Upper lobe of right lung (tissue), 1 donor: ENCODE results near the gene MICU1. TPM values are rescaled to one million over a fixed set of nuclear protein-coding genes. Genes with fewer than 3 reads are reported as not detected.

Source experiments
- ATAC-seq: fragments of 200-7000 bp; cut with Tn5 transposase; one replicate; pipeline ENCODE4 v1.9.1; 2020; ENCODE audit warnings: mild to moderate bottlenecking, moderate library complexity
- DNase-seq: peaks from one replicate; pipeline ENCODE4 v3.0.0-alpha.2; 2020
- H3K27ac ChIP-seq: fragments of 200-600 bp; one replicate; pipeline ENCODE4 v1.8.0; 2022
- H3K27me3 ChIP-seq: fragments of 200-600 bp; one replicate; pipeline ENCODE4 v1.8.0; 2022; ENCODE audit warnings: mild to moderate bottlenecking
- H3K36me3 ChIP-seq: fragments of 200-600 bp; one replicate; pipeline ENCODE4 v1.8.0; 2022
- H3K4me1 ChIP-seq: fragments of 200-600 bp; one replicate; pipeline ENCODE4 v1.8.0; 2022
- H3K4me3 ChIP-seq: fragments of 200-600 bp; one replicate; pipeline ENCODE4 v1.8.0; 2022; ENCODE audit warnings: mild to moderate bottlenecking
- H3K9me3 ChIP-seq: fragments of 200-600 bp; one replicate; pipeline ENCODE4 v1.8.0; 2022
- intact Hi-C: fragments of 100-400 bp; cut with DNase I; formaldehyde crosslinking; loops from one replicate; pipeline ENCODE4 v1.11.0; 2022
- total RNA-seq: library from RNA; stranded (reverse); fragmentation: NEBNext Ultra II Directional; extraction: Animal tissue kit (Norgen Biotek cat#: 25700); gene quantifications from one replicate; pipeline ENCODE4 v1.2.1, GENCODE V29; 2021
- TF ChIP-seq, protein P1 (sequence below): fragments of 200-600 bp; IDR thresholded peaks from one replicate; pipeline ENCODE4 v1.8.0; 2022; ENCODE audit warnings: antibody characterized with exemption
- donor health status: DM: no; HTN: yes; CAD: no; lungs with severe emphysema.

Gene MICU1
- total RNA-seq, 1 donor from 2014 or later, result 52.2 TPM

DNA sequence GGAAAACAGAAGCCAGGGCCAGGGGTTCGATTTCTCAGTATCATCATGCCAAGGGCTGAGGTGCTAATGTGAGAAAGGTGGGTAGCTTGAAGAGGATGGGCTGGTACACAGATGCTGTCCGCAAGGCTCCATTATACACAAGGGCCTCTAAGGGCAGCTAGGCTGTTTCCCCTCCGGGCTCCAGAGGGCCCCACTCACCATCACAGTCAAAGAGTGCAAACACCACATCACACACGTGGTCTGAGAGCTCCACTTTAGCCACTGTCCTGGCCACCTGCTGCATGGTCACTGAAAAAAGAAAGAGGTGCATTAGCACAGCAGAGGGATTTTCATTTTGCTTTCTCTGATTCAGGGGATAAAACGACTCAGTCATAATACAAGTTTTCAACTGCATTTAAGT lies 250.3 kb downstream of the MICU1 start:
- TF ChIP-seq, protein P1, sequence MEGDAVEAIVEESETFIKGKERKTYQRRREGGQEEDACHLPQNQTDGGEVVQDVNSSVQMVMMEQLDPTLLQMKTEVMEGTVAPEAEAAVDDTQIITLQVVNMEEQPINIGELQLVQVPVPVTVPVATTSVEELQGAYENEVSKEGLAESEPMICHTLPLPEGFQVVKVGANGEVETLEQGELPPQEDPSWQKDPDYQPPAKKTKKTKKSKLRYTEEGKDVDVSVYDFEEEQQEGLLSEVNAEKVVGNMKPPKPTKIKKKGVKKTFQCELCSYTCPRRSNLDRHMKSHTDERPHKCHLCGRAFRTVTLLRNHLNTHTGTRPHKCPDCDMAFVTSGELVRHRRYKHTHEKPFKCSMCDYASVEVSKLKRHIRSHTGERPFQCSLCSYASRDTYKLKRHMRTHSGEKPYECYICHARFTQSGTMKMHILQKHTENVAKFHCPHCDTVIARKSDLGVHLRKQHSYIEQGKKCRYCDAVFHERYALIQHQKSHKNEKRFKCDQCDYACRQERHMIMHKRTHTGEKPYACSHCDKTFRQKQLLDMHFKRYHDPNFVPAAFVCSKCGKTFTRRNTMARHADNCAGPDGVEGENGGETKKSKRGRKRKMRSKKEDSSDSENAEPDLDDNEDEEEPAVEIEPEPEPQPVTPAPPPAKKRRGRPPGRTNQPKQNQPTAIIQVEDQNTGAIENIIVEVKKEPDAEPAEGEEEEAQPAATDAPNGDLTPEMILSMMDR, result no peak
- no peaks in the 10 kb centered on the region for H3K27me3 ChIP-seq
- no peaks in the 10 kb centered on the region for H3K9me3 ChIP-seq
- peaks cover 6% of the 10 kb centered on the region for H3K36me3 ChIP-seq
- ATAC-seq (peak; percentile 80), DNase-seq (no peak)
- no peak overlapping the region for H3K4me3 ChIP-seq
- no peak overlapping the region for H3K27ac ChIP-seq
- no peaks in the 10 kb centered on the region for H3K4me1 ChIP-seq
- intact Hi-C loops, result no loop called here

DNA sequence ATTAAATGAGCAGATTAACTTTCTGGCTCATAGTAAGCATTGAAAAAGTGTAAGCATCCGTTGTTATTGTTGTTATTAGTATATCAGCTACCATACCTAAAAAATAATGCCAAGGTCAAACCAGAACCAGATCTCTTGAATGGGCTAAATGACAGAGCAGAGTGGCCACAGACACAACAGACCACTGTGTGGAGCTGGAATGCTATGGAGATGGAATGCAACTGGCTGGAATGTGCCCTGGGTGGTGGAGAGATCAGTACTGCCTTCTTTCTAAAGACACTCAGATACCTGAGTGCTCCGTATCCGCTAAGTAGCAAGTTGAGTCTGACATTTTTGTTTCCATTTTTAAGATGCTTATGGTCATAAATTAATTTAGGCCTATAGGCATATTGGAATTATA lies 250.7 kb downstream of the MICU1 start:
- intact Hi-C loops, result no loop called here
- TF ChIP-seq, protein P1, result no peak
- H3K4me3 ChIP-seq, result no peak overlapping the region
- no peaks in the 10 kb centered on the region for H3K9me3 ChIP-seq
- peaks cover 6% of the 10 kb centered on the region for H3K36me3 ChIP-seq
- ATAC-seq, result peak; percentile 19
- no peak for DNase-seq
- no peaks in the 10 kb centered on the region for H3K4me1 ChIP-seq
- H3K27me3 ChIP-seq, result no peaks in the 10 kb centered on the region
- H3K27ac ChIP-seq, result no peak overlapping the region

DNA sequence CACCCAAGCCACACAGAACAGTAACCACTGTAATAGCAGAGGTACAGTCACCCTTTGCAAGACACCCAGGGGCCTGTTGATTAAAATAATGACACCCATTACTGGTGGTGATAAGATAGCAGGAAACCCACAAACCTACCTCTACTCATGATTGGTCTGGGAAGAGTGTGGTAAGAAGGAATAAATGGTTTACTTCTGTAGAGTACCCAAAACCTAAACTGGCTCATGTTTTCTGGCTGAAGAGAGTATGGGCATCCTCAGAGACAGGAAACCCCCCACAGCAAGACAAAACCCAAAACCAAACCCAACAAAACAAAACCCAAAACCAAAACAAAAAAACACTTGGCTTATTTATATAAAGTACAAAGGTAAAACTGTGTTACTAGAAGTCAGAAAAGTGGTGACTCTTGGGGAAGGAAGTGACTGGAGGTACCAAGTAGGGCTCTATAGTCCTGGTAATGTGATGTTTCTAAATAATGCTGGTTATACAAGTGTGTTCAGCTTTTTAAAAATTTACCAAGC lies 255.6 kb downstream of the MICU1 start:
- intact Hi-C loops, result no loop called here
- TF ChIP-seq, protein P1, result no peak
- DNase-seq, result no peak

DNA sequence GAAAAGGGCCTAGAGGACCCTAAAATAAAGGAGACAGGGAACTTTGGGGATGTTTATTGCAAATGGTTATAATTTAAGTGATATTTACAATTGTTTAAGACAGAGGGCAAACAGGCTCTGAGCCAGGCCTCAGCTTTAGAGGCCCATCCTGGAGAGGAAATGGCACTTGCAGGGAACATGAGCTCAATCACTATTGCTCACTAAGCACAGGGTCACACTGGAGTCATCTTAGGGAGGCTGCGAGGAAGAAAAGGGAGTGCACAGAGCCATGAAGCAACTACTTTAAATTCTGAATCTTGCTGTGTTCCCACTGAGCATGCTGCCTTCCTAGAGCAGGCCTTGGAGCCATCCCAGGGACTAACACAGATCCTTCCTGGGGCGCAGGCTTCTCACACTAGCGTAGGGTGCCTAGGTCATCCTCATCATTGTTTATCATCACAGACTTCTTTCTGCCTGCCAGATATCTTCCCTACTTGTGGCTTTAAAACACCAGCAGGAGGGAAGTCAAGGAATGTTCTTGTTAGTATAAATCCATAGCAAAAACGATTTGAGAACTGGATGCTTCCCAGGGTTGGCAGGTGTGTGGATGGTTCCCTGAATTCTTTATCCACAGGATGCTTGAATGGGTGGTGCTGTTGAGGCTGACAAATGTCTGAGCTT lies 258.4 kb downstream of the MICU1 start:
- TF ChIP-seq, protein P1, result no peak
- H3K36me3 ChIP-seq, result peaks cover 15% of the 10 kb centered on the region
- peaks cover 11% of the 10 kb centered on the region for H3K4me1 ChIP-seq
- no peak overlapping the region for H3K27ac ChIP-seq
- no peak overlapping the region for H3K4me3 ChIP-seq
- ATAC-seq (no peak), DNase-seq (no peak)
- intact Hi-C loops, result loop anchor here (10.0 kb wide), 1 partner anchor 467 kb away; no protein-coding TSS in a partner anchor
- no peaks in the 10 kb centered on the region for H3K27me3 ChIP-seq
- H3K9me3 ChIP-seq, result no peaks in the 10 kb centered on the region

More for the DNA sequence above, 255.6 kb downstream of the MICU1 start:
- Histone ChIP-seq H3K36me3 (peaks cover 18% of the 10 kb centered on the region), H3K9me3 (no peaks in the 10 kb centered on the region), H3K4me1 (no peaks in the 10 kb centered on the region), H3K27me3 (no peaks in the 10 kb centered on the region), H3K4me3 (no peak overlapping the region), H3K27ac (no peak overlapping the region)
- peak; percentile 54 for ATAC-seq

DNA sequence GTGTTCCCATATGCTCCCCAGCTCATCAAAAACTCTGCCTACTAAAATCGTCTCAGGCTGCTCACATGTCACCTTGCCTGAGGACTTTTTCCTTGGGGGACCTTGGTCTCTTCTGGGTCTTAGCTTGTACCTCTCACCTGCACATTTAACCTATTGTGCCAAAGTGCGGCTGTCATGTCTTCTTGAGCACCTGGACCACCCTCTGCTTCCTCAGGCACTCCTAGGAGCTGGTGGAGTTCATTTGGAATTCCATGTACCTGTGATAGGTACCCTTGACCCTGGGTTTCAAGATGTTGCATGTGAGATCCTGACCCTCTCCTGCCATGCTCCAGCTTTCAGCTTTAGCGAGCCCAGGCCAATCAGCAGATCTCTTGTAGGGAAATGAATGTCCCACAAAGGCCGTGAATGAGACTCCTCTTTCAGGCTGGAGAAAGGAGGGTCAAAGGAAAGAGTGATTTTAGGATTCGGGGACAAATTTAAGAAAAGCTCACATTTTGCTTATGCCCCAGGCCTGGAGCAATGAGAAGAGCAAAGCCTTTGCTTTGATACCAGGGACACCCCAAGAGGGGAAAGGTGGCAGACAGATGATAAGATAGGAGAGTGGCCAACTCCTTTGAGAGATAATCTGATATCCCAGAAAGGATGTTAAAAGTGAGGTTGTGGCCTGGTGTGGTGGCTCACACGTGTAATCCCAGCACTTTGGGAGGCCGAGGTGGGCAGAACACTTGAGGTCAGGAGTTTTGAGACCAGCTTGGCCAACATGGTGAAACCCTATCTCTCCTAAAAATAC lies 260.6 kb downstream of the MICU1 start:
- Histone ChIP-seq H3K27me3 (no peaks in the 10 kb centered on the region), H3K9me3 (no peaks in the 10 kb centered on the region), H3K27ac (no peak overlapping the region), H3K4me3 (no peak overlapping the region), H3K4me1 (peaks cover 11% of the 10 kb centered on the region), H3K36me3 (peaks cover 15% of the 10 kb centered on the region)
- TF ChIP-seq, protein P1, result no peak
- no peak for ATAC-seq
- no peak for DNase-seq
- intact Hi-C loops, result loop anchor here (10.0 kb wide), 1 partner anchor 470 kb away; no protein-coding TSS in a partner anchor
